ENCODE results near the gene FUNDC2. TPM values are rescaled to one million over a fixed set of nuclear protein-coding genes. Genes with fewer than 3 reads are reported as not detected.

The FUNDC2 gene, protein sequence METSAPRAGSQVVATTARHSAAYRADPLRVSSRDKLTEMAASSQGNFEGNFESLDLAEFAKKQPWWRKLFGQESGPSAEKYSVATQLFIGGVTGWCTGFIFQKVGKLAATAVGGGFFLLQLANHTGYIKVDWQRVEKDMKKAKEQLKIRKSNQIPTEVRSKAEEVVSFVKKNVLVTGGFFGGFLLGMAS
- polyA plus RNA-seq = 169 TPM

DNA sequence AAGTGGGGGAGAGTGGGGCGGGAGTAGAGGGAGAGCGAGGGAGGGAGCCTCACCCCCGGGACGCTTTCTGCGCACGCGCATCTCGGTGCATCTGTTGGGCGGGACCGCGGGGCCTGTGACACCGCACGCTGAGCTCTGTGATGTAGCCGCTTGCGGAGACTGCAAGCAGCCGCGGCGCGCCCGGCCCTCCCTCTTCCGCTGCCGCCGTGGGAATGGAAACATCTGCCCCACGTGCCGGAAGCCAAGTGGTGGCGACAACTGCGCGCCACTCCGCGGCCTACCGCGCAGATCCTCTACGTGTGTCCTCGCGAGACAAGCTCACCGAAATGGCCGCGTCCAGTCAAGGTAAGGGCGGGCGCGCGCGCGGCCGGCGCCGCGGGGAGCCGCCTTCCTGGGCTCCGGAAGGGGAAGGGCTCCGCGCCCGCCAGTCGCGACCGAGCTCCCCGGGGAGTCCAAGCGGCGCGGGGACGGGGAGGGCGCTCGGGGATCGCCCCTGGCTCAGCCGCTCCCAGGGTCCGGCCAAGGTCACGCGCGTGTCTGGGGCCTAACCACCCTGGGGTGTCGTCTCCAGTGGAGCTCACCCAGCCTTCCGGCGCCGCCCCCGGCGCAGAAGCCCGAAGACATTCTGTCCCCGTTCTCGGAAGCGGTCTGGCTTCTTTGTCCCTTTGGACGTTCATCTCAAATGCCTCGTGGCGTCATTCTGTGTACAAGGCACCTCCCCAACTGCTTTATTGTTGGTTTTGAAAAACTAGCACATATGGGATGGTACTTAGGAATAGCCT is at the start of gene FUNDC2:
Gene FUNDC2 (plus strand): TSS at position 118 of the 782 bp plus-strand sequence. CDS start 95 bp downstream, at position 213.
- peak within 1 kb of the TSS; percentile 96 to 98 (median 97) for H3K27ac Mint-ChIP-seq
- H3K27me3 Mint-ChIP-seq = no peaks in the 10 kb centered on the region
- H3K4me1 Mint-ChIP-seq = peaks cover 5 to 19% (median 13%) of the 10 kb centered on the region in 3 donors
- H3K4me3 Mint-ChIP-seq = peak within 1 kb of the TSS; percentile 85 to 94 (median 92)
- no peaks in the 10 kb centered on the region for H3K36me3 Mint-ChIP-seq
- H3K9me3 Mint-ChIP-seq = no peaks in the 10 kb centered on the region

DNA sequence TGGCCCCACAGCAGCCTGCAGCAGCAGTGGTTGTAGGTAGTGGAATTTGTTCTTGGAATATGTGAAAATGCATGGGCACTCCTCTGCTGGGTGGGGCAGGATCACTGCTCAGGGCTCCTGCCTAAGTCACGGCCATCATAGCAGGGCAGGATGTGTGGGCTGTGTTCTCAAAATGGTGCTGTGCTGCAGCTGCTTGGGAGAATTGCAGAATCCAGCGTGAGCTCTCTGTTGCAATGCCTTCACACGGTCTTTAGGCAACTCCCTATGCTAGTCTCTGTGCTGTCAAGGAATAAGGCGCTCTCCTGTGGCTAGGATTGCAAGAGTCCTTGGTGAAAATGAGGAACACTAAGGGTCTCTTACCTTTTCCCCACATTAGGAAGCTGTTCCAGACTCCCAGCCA is 47.0 kb upstream of the FUNDC2 start:
- H3K4me3 Mint-ChIP-seq = no peak overlapping the region
- no peaks in the 10 kb centered on the region for H3K27me3 Mint-ChIP-seq
- no peak overlapping the region for H3K27ac Mint-ChIP-seq
- H3K9me3 Mint-ChIP-seq = peaks cover 0 to 4% (median 3%) of the 10 kb centered on the region in 3 donors
- H3K36me3 Mint-ChIP-seq = no peaks in the 10 kb centered on the region
- peaks cover 0 to 7% (median 3%) of the 10 kb centered on the region in 3 donors for H3K4me1 Mint-ChIP-seq

DNA sequence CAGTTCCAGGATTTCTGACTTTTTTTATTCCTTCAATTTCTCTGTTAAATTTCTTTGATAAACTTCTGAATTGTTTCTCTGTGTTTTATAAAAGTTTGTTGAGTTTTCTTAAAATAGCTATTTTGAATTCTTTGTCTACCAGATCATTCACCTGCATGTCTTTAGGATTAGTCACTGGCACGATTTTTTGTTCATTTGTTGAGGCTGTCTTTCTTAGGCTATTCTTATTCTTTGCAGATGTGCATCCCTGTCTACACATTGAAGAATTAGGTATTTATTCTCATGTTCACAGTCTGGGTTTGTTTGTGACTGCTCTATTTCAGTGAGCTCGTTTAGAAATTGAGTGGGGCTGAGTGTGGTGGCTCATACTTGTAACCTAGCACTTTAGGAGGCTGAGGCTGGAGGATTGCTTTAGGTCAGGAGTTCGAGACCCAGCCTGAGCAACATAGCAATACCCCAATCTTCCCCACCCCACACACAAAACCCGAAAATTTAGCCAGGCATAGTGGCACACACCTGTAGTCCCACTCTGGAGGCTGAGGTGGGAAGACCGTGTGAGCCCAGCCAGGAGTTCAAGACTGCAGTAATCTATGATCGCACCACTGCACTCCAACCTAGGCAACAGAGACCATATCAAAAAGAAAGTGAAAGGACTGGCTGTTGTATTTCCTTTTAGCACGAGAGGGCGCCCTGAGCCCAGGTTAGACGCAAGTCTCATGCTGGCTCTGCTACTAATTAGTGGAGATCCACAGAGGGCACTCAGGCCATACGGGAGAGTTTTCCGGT is 46.1 kb upstream of the FUNDC2 start:
- no peaks in the 10 kb centered on the region for H3K27me3 Mint-ChIP-seq
- H3K4me3 Mint-ChIP-seq = peak overlapping the region in 3 of 4 donors; percentile 68 to 86 (median 74)
- peaks cover 0 to 4% (median 3%) of the 10 kb centered on the region in 3 donors for H3K9me3 Mint-ChIP-seq
- no peaks in the 10 kb centered on the region for H3K36me3 Mint-ChIP-seq
- H3K27ac Mint-ChIP-seq = no peak overlapping the region
- peaks cover 0 to 7% (median 3%) of the 10 kb centered on the region in 3 donors for H3K4me1 Mint-ChIP-seq

DNA sequence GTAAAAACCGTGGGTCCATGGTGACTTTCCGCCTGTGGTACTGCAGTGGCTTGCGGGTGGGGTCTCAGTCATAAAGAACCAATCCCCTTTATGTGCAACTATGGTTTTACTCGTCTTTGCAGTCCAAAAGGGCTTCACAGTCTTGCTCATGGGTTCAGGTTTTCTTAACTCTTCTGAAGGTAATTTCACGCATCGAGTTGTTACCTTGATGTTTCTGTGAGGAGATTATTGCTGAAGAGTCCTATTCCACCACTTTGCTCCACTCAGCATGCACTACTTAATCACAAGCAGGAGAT is 45.6 kb upstream of the FUNDC2 start:
- H3K36me3 Mint-ChIP-seq = no peaks in the 10 kb centered on the region
- H3K4me1 Mint-ChIP-seq = peaks cover 0 to 7% (median 3%) of the 10 kb centered on the region in 3 donors
- no peaks in the 10 kb centered on the region for H3K27me3 Mint-ChIP-seq
- H3K27ac Mint-ChIP-seq = no peak overlapping the region
- H3K4me3 Mint-ChIP-seq = peak overlapping the region in 1 of 4 donors; percentile 68
- H3K9me3 Mint-ChIP-seq = peaks cover 0 to 4% (median 3%) of the 10 kb centered on the region in 3 donors

DNA sequence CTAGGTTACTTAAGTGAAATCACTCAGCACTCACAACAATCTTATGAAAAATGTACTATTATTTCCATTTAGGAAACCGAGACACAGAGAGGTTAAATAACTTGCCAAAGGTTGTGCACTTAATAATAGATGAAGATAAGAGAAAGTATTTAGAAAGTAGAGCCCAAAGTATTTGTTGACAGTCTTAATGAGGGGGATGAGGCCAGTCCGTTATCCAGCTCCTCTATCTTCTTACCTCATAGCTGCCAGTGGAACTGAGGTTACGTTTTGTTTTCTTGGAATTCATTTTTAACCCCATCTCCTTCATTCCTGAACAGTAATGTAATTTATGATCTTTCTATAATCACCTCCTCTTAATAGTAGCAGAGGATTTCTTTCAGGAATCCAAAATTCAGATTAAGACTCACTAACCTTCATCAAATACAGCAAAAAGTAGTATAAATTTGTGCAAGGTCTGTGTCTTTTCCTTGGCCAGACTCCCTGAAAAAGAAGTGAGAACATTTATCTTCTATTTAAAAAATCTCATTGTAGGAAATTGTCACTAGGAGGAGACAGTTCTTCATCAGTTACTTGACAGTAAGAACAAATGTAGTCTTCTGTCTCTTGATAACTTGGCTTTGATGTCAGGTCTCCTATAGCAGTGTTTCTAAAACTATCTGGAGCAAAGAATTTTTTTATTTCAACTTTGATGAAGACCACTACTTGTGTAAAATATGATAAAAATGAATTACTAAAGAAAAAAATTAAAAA is 39.6 kb upstream of the FUNDC2 start:
- no peaks in the 10 kb centered on the region for H3K9me3 Mint-ChIP-seq
- H3K4me1 Mint-ChIP-seq = no peaks in the 10 kb centered on the region
- H3K27me3 Mint-ChIP-seq = no peaks in the 10 kb centered on the region
- H3K27ac Mint-ChIP-seq = no peak overlapping the region
- no peak overlapping the region for H3K4me3 Mint-ChIP-seq
- H3K36me3 Mint-ChIP-seq = no peaks in the 10 kb centered on the region

DNA sequence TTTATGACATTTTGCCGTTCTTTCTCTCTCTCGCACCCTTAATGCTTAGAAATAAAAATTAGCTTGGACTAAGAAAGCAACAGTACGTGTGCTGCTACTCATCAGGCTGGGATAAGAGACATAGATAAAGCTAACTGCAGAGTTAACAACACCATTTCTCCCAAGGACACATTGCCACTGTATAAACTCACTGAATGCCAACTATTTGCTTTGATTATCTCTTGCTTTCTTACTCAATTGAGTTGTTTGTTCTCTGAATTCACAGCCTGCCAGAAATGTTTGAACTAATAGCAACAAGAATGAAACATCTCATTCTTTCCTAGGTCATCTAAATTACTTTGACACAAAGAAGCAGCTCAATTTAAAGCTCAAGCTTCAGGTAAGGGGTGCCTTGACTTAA is 38.7 kb upstream of the FUNDC2 start:
- no peaks in the 10 kb centered on the region for H3K27me3 Mint-ChIP-seq
- no peaks in the 10 kb centered on the region for H3K36me3 Mint-ChIP-seq
- no peaks in the 10 kb centered on the region for H3K9me3 Mint-ChIP-seq
- H3K4me3 Mint-ChIP-seq = no peak overlapping the region
- H3K27ac Mint-ChIP-seq = no peak overlapping the region
- no peaks in the 10 kb centered on the region for H3K4me1 Mint-ChIP-seq

DNA sequence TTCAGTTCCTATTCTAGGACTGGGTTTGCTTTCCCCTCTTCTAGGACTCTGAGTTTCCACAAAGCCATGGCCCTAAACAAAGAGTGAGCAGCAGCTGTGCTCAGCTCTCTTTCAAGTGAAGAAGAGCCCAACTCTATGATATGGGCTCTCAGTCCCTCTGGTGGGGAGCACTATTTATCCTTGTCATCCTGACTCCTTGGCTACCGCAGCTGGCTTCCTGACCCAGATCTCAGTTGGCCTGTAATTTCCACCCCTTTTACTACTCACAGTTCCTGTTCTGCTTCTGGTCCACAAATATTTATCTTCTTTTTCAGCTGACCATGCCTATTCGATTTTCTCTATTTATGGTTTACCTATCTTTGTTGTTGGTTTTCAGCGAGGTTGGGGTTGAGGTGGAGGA is 37.9 kb upstream of the FUNDC2 start:
- Mint-ChIP-seq H3K4me1 (no peaks in the 10 kb centered on the region), H3K9me3 (no peaks in the 10 kb centered on the region), H3K27me3 (no peaks in the 10 kb centered on the region), H3K4me3 (no peak overlapping the region), H3K36me3 (no peaks in the 10 kb centered on the region), H3K27ac (no peak overlapping the region)

DNA sequence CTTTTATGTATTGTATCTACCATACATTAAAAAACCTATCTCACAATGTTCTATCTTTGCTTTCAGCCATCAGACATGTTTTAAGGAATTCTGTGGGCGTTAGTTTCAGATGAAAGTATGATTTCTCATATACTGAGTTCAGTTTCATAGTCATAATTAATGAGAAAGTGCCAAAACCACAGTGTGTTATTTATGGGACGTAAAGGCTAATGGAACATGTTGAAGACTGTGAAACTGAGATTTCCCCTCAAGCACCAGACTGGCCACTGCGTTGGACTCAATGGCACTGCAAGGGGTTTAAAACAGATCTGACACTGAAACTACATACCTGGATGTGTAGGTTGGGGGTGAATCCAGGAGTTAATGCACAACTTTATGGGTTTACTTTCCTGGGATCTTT is 36.1 kb upstream of the FUNDC2 start:
- no peak overlapping the region for H3K27ac Mint-ChIP-seq
- no peaks in the 10 kb centered on the region for H3K27me3 Mint-ChIP-seq
- no peaks in the 10 kb centered on the region for H3K4me1 Mint-ChIP-seq
- no peaks in the 10 kb centered on the region for H3K9me3 Mint-ChIP-seq
- H3K4me3 Mint-ChIP-seq = no peak overlapping the region
- H3K36me3 Mint-ChIP-seq = no peaks in the 10 kb centered on the region

DNA sequence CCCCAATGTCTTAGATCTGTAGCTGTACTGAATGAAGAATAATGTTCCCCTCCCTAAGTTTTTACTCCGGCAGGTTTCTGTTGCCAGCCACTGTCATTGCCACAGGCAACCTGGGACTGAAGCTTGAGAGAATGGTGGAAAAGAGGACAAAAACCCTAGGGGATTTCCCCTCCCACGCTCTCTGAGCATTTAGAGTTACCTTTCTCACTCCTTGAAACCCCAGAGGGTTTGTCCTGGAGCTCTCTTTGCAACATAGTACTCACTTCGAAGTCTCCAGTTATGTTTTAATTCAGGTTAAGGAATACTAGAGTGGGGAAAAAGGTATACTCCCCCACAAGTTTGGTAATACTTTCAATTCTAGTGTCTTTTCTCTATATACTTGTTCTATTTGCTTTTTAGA is 35.6 kb upstream of the FUNDC2 start:
- no peak overlapping the region for H3K27ac Mint-ChIP-seq
- no peaks in the 10 kb centered on the region for H3K36me3 Mint-ChIP-seq
- H3K4me3 Mint-ChIP-seq = no peak overlapping the region
- no peaks in the 10 kb centered on the region for H3K4me1 Mint-ChIP-seq
- H3K9me3 Mint-ChIP-seq = no peaks in the 10 kb centered on the region
- H3K27me3 Mint-ChIP-seq = no peaks in the 10 kb centered on the region

DNA sequence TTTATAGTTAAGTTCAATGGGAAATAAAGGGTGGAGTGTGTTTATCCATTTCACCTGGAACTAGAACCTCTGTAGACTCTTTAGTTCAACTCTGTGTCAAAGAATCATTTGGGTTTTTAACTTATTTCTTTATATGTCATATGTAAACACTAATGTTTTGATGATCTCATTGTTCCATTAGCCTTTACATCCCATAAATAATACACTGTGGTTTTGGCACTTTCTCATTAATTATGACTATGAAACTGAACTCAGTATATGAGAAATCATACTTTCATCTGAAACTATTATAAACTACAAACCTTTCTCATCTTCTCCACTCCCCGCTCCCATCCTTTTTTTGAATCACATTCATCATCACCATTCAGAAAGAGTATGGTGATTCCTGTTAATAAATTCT is 35.2 kb upstream of the FUNDC2 start:
- no peaks in the 10 kb centered on the region for H3K27me3 Mint-ChIP-seq
- H3K4me1 Mint-ChIP-seq = no peaks in the 10 kb centered on the region
- no peaks in the 10 kb centered on the region for H3K9me3 Mint-ChIP-seq
- no peak overlapping the region for H3K4me3 Mint-ChIP-seq
- no peaks in the 10 kb centered on the region for H3K36me3 Mint-ChIP-seq
- no peak overlapping the region for H3K27ac Mint-ChIP-seq

DNA sequence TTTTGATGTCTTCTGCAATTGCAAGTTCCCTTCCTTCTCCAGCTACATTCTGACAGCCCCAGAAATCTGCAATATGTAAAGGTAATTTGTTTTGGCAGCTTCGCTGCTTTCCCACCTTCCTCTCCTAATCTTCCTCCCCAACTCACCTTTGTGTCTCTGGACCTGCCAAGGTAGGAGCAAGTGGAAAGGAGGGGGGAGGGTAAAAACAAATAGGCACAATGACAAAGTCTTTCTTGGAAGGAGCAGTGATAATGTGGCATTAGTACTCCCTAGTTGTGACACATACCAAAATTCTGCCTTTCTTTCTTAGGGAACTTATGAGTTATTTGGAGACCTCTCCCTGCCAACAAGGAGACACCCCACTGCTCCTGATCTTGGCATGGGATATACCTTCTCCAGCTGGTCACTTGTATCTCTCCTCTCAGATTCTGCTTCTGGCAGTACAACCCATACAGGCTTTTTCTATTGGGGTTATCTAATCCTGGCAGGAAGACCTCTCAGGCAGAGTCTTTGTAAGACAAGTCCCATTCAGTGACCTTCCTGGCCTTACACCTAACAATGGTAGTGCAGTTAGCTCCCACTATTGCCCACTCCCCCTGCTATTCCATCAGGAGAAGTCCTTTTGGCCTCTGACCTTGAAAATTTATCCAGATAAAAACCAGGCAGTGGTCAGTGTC is 28.3 kb upstream of the FUNDC2 start:
- Mint-ChIP-seq H3K4me3 (no peak overlapping the region), H3K27me3 (no peaks in the 10 kb centered on the region), H3K27ac (no peak overlapping the region), H3K9me3 (peaks cover 0 to 2% (median 0%) of the 10 kb centered on the region in 3 donors), H3K36me3 (peaks cover 1% of the 10 kb centered on the region), H3K4me1 (no peaks in the 10 kb centered on the region)

DNA sequence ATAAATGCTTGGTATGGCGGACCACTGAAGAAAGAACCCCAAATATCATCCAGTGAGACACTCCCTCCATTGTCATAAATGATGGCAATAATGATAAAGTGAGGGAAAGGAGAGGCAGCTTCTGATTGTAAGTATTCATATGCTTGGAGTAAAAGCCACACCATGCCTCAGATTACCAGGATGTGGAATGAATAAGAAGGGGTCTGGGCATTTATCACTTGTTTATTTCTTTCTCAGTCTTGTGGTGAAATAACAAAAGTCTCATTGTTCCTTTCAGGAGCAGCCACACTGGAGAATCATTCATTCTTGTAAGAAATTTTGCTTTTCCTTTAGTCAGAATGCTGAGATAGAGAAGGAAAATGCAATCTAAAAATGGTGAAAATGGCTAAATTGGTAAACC is 25.8 kb upstream of the FUNDC2 start:
- no peak overlapping the region for H3K27ac Mint-ChIP-seq
- peaks cover 0 to 2% (median 0%) of the 10 kb centered on the region in 3 donors for H3K9me3 Mint-ChIP-seq
- no peak overlapping the region for H3K4me3 Mint-ChIP-seq
- H3K36me3 Mint-ChIP-seq = peaks cover 3% of the 10 kb centered on the region
- H3K4me1 Mint-ChIP-seq = no peaks in the 10 kb centered on the region
- no peaks in the 10 kb centered on the region for H3K27me3 Mint-ChIP-seq

DNA sequence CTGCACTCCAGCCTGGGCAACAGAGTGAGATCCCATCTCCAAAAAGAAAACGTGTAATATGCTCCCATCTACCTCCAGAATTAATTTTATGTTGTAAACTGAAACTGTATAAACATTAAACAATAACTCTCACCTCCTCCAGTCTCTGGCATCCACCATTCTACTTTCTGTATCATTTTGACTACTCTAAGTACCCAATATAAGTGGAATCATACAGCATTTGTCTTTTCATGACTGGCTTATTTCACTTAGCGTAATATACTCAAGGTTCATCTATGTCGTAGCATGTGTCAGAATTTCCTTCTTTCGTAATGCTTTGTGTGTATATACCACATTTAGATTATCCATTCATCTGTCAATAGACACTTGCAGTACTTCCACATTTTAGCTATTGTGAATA is 24.8 kb upstream of the FUNDC2 start:
- Mint-ChIP-seq H3K27me3 (no peaks in the 10 kb centered on the region), H3K36me3 (peaks cover 3% of the 10 kb centered on the region), H3K4me1 (no peaks in the 10 kb centered on the region), H3K9me3 (peaks cover 0 to 2% (median 0%) of the 10 kb centered on the region in 3 donors), H3K27ac (no peak overlapping the region), H3K4me3 (no peak overlapping the region)

DNA sequence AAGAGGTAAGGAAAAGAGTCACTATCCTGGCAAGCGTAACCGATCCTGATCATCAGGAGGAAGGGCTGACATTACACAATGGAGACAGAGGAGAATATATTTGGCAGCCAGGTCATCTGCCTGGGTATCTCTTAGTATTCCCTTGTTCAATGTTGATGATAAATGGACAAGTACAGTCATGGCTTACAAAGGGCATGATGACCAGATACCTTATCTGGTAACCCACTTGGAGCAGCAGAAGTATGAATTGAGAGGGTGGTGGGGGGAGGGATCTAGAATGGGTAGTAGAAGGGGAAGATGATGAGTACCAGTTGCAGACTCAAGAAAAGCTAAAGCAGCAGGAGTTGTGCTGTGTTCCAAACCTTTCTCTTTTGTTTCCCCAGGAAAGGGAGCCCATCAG is 21.5 kb upstream of the FUNDC2 start:
- no peaks in the 10 kb centered on the region for H3K27me3 Mint-ChIP-seq
- peaks cover 0 to 2% (median 0%) of the 10 kb centered on the region in 3 donors for H3K9me3 Mint-ChIP-seq
- H3K4me1 Mint-ChIP-seq = no peaks in the 10 kb centered on the region
- H3K4me3 Mint-ChIP-seq = no peak overlapping the region
- H3K36me3 Mint-ChIP-seq = peaks cover 3% of the 10 kb centered on the region
- no peak overlapping the region for H3K27ac Mint-ChIP-seq

All from IgD-negative memory B cell (primary cell).